Neural cell (in vitro differentiated cells): ENCODE results near the gene LRRC72. TPM values are rescaled to one million over a fixed set of nuclear protein-coding genes. Genes with fewer than 3 reads are reported as not detected.

Experiments
- H2AFZ ChIP-seq: fragments of 200-600, 300-800 bp; sonication (generic), shearing (Covaris generic); 2 replicates; pipeline ENCODE4 v1.6.0; 2014; ENCODE audit warnings: low read depth, mild to moderate bottlenecking, antibody characterized with exemption, low read length, moderate library complexity
- H3F3A ChIP-seq: fragments of 200-600 bp; shearing (Covaris generic); 2 replicates; pipeline ENCODE4 v1.6.1; 2016; ENCODE audit warnings: mild to moderate bottlenecking, moderate library complexity, mixed read lengths, antibody characterized with exemption, low read length; ENCODE audit not compliant: insufficient read depth, poor library complexity, severe bottlenecking
- H3K27ac ChIP-seq: fragments of 200-600, 300-800 bp; sonication (generic), shearing (Covaris generic); 2 replicates; pipeline ENCODE4 v1.5.1; 2014; ENCODE audit warnings: mild to moderate bottlenecking, low read length, moderate library complexity
- H3K27me3 ChIP-seq: fragments of 300-800, 200-600 bp; sonication (generic), shearing (Covaris generic); 2 replicates; pipeline ENCODE4 v1.6.0; 2014; ENCODE audit warnings: mild to moderate bottlenecking, low read depth, low read length, moderate library complexity; ENCODE audit not compliant: insufficient read depth
- H3K36me3 ChIP-seq: fragments of 300-800, 200-600 bp; sonication (generic), shearing (Covaris generic); 2 replicates; pipeline ENCODE4 v1.5.1; 2014; ENCODE audit warnings: mild to moderate bottlenecking, antibody characterized with exemption, low read length, moderate library complexity; ENCODE audit not compliant: insufficient read depth
- H3K4me2 ChIP-seq: fragments of 300-800, 200-600 bp; sonication (generic), shearing (Covaris generic); 2 replicates; pipeline ENCODE4 v1.6.0; 2014; ENCODE audit warnings: mild to moderate bottlenecking, low read length
- H3K4me3 ChIP-seq: fragments of 300-800, 200-600 bp; sonication (generic), shearing (Covaris generic); 2 replicates; pipeline ENCODE4 v1.5.1; 2014; ENCODE audit warnings: mild to moderate bottlenecking, low read length, moderate library complexity
- H3K79me2 ChIP-seq: fragments of 200-600 bp; shearing (Covaris generic); replicated peaks from 2 replicates; pipeline ENCODE4 v1.6.0; 2014; ENCODE audit warnings: mild to moderate bottlenecking, low read length, moderate library complexity; ENCODE audit not compliant: insufficient read depth
- H3K9ac ChIP-seq: fragments of 300-800, 200-600 bp; sonication (generic), shearing (Covaris generic); 2 replicates; pipeline ENCODE4 v1.6.1; 2016; ENCODE audit warnings: mild to moderate bottlenecking, low read length, mixed read lengths
- H3K9me2 ChIP-seq: fragments of 200-600 bp; shearing (Covaris generic); 2 replicates; pipeline ENCODE4 v1.6.1; 2016; ENCODE audit warnings: mild to moderate bottlenecking, low read length, mixed read lengths; ENCODE audit not compliant: insufficient read depth
- H3K9me3 ChIP-seq: fragments of 200-600, 300-800 bp; sonication (generic), shearing (Covaris generic); 2 replicates; pipeline ENCODE4 v1.6.1; 2016; ENCODE audit warnings: mild to moderate bottlenecking, mixed run types, low read length, moderate library complexity, mixed read lengths
- H4K20me1 ChIP-seq: fragments of 200-600 bp; shearing (Covaris generic); 2 replicates; pipeline ENCODE4 v1.6.1; 2016; ENCODE audit warnings: mild to moderate bottlenecking, mixed run types; ENCODE audit not compliant: insufficient read depth
- CTCF ChIP-seq: fragments of 450-650 bp; IDR thresholded peaks from 2 replicates; pipeline ENCODE4 v1.5.1; 2014; ENCODE audit warnings: antibody characterized with exemption, mild to moderate bottlenecking, moderate library complexity; ENCODE audit not compliant: poor library complexity, severe bottlenecking
- EP300 ChIP-seq: fragments of 450-650 bp; conservative IDR thresholded peaks from 2 replicates; pipeline ENCODE4 v1.6.1; 2014; ENCODE audit warnings: antibody characterized with exemption, mild to moderate bottlenecking, moderate library complexity; ENCODE audit not compliant: poor library complexity, severe bottlenecking
- EZH2 ChIP-seq: fragments of 200-600, 300-800 bp; shearing (Covaris generic), sonication (generic); IDR thresholded peaks from 2 replicates; pipeline ENCODE4 v1.6.1; 2014; ENCODE audit warnings: antibody characterized with exemption, low read length, borderline replicate concordance, mild to moderate bottlenecking; ENCODE audit not compliant: insufficient read depth, poor library complexity, severe bottlenecking
- MXI1 ChIP-seq: fragments of 450-650 bp; conservative IDR thresholded peaks from 2 replicates; pipeline ENCODE4 v1.6.1; 2014; ENCODE audit warnings: antibody characterized with exemption, mild to moderate bottlenecking; ENCODE audit not compliant: poor library complexity, severe bottlenecking
- POLR2AphosphoS5 ChIP-seq: IDR thresholded peaks from 2 replicates; pipeline ENCODE4 v1.6.1; 2012
- RAD21 ChIP-seq: fragments of 450-650 bp; conservative IDR thresholded peaks from 2 replicates; pipeline ENCODE4 v1.6.1; 2014; ENCODE audit warnings: antibody characterized with exemption, mild to moderate bottlenecking, moderate library complexity
- REST ChIP-seq: IDR thresholded peaks from 2 replicates; pipeline ENCODE4 v1.6.1; 2012; ENCODE audit warnings: borderline replicate concordance
- SMC3 ChIP-seq: fragments of 450-650 bp; conservative IDR thresholded peaks from 2 replicates; pipeline ENCODE4 v1.6.1; 2014; ENCODE audit warnings: antibody characterized with exemption, mild to moderate bottlenecking, moderate library complexity; ENCODE audit not compliant: poor library complexity
- TAF1 ChIP-seq: IDR thresholded peaks from 2 replicates; pipeline ENCODE4 v1.6.1; 2012; ENCODE audit warnings: low read depth
- polyA plus RNA-seq: library from polyadenylated mRNA; depleted of rRNA; stranded (reverse); fragments of >200 nt; gene quantifications from 2 replicates; pipeline ENCODE4 v1.2.3, GENCODE V29; 2014

LRRC72 gene
- polyA plus RNA-seq, 1 donor from 2014 or later = not detected

- TF ChIP-seq TAF1 = no peak
- no peak for TF ChIP-seq RAD21
- TF ChIP-seq REST = no peak
- no peak for TF ChIP-seq MXI1
- no peak for TF ChIP-seq EP300
- TF ChIP-seq EZH2 = no peak
- no peak for TF ChIP-seq POLR2AphosphoS5
- no peak for TF ChIP-seq SMC3
- TF ChIP-seq CTCF = no peak
- H3F3A ChIP-seq = no peaks in the 10 kb centered on the region
- no peaks in the 10 kb centered on the region for H3K27me3 ChIP-seq
- no peak overlapping the region for H3K4me3 ChIP-seq
- no peak overlapping the region for H3K9ac ChIP-seq
- no peaks in the 10 kb centered on the region for H3K9me2 ChIP-seq
- H3K36me3 ChIP-seq = peaks cover 13% of the 10 kb centered on the region
- peaks cover under 1% of the 10 kb centered on the region for H3K79me2 ChIP-seq
- H3K4me2 ChIP-seq = no peak overlapping the region
- no peak overlapping the region for H3K27ac ChIP-seq
- no peaks in the 10 kb centered on the region for H4K20me1 ChIP-seq
- H2AFZ ChIP-seq = no peak overlapping the region
- H3K9me3 ChIP-seq = no peaks in the 10 kb centered on the region
Measured at GRCh38 chr7:16627236-16627635, 100.6 kb downstream of the LRRC72 start.

GRCh38 chr7:16630654-16631053, 104.0 kb downstream of the LRRC72 start:
- Histone ChIP-seq H3K4me3 (no peak overlapping the region), H3K79me2 (peaks cover 5% of the 10 kb centered on the region), H3K9ac (no peak overlapping the region), H3K27ac (no peak overlapping the region), H3K9me2 (no peaks in the 10 kb centered on the region), H2AFZ (no peak overlapping the region), H4K20me1 (no peaks in the 10 kb centered on the region), H3K9me3 (no peaks in the 10 kb centered on the region), H3K36me3 (peaks cover 4% of the 10 kb centered on the region), H3K27me3 (no peaks in the 10 kb centered on the region), H3F3A (no peaks in the 10 kb centered on the region), H3K4me2 (no peak overlapping the region)
- TF ChIP-seq RAD21 (no peak), TAF1 (no peak), SMC3 (no peak), EZH2 (no peak), POLR2AphosphoS5 (no peak), EP300 (no peak), MXI1 (no peak), CTCF (no peak), REST (no peak)
